SW 1271 (cell line): Measurements from ENCODE around the gene WDR74.
A peak's percentile ranks its signal among the peaks of the same experiment; 100 is the strongest.
"Not testable (repeated sequence)": the region's sequence is repeated elsewhere in the genome, so short reads cannot be mapped to it uniquely, and the experiment has no call there.

Source experiments
- DNase-seq, 2 experiments: peaks; one replicate each; lab custom pipeline; 2025; lab: John Stamatoyannopoulos, UW

The WDR74 gene

DNA sequence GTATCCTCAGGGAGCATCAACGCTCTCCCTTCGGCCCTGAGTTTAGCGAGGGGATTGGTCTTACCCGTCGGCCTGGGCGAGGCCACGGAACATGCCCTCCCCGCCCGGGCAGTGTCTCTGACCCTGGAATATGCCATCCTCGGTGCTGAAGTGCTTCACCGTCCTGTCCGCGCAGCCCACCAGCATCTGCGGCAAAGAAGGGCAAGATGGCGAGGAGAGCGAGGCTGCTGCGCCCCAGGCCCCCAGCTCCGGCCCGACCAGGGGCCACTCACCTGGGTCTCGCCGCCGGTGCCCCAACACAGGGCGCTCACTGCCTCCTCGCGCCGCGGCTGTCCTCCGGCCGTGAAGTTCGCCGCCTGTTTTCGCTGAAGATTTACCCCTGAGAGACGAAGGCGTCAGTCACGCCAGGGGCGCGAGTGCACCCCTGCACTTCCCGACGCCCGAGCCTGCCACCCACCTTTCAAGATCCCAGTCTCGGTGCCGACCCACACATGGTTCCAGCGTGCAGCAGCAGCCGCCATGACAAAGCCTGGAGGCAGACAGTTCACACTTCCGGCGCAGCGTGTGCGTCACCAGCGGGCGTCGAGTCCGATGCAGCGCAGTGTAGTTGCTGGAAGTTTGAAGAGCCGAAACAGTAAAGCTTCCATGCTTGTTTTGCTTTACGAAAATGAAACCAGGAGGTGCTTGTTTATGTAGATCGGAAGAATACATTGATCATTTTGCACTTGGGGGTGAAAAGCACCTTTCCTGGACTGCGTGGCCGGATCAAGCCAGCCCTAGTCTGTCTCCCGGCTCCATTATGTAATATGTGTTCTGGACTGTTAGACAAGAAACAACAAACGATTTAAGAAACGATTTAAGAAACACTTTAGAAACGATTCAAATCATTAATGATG lies at the start of gene WDR74:
Gene WDR74, minus strand, starts transcription at position 541 of the 896 bp plus-strand sequence. Its CDS starts 20 bp downstream, at position 521.
- peak; percentile 65 to 86 for DNase-seq

- DNase-seq = no peak
Measured at GRCh38 chr11:62889126-62889483, 49.7 kb upstream of the WDR74 start.

DNA sequence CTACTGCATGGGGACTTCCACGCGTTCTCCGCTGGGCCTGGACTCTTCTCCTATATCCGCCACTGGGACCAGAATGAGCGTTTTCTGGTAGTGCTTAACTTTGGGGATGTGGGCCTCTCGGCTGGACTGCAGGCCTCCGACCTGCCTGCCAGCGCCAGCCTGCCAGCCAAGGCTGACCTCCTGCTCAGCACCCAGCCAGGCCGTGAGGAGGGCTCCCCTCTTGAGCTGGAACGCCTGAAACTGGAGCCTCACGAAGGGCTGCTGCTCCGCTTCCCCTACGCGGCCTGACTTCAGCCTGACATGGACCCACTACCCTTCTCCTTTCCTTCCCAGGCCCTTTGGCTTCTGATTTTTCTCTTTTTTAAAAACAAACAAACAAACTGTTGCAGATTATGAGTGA lies 49.0 kb upstream of the WDR74 start:
- DNase-seq = no peak

DNA sequence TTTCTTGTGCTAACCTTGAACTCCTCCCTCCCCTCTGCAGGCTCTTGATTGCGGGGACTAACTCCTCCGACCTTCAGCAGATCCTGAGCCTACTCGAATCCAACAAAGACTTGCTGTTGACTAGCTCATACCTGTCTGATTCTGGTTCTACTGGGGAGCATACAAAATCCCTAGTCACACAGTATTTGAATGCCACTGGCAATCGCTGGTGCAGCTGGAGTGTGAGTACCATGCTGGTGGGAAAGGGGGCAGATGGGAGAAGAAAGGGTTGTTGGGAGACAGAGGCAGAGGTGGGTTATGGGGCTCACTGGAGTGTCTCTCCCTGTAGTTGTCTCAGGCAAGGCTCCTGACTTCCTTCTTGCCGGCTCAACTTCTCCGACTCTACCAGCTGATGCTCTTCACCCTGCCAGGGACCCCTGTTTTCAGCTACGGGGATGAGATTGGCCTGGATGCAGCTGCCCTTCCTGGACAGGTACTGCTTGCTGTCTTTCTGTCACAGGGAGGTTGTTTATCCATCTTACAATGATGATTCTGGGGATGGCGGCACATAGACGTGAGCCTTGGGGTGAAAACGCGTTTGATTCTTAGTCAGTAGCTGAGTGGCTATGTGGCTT lies 45.9 kb upstream of the WDR74 start:
- DNase-seq = no peak

DNA sequence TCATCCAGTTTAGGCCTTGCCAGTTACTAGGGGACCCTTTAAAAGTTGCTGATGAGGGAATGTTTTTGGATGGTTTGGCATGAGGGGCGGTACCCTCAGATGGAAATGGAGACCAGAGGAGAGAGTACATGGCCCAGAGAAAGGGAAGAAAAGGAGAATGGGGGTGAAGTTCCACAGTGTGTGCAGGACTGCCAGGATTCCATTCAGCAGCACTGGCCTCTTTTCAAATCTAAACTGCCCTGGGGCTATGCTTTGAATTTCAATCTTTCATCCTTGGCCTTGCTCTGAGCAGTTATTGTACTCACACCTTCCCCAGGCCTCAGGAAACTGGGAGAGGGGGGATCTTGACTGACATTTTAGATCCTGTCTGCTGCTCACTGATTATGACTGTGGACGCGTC lies 44.3 kb upstream of the WDR74 start:
- DNase-seq = no peak

GRCh38 chr11:62882788-62883501 lies 43.6 kb upstream of the WDR74 start:
- no peak for DNase-seq

- no peak for DNase-seq
Measured at GRCh38 chr11:62882431-62882749, 43.0 kb upstream of the WDR74 start.

DNA sequence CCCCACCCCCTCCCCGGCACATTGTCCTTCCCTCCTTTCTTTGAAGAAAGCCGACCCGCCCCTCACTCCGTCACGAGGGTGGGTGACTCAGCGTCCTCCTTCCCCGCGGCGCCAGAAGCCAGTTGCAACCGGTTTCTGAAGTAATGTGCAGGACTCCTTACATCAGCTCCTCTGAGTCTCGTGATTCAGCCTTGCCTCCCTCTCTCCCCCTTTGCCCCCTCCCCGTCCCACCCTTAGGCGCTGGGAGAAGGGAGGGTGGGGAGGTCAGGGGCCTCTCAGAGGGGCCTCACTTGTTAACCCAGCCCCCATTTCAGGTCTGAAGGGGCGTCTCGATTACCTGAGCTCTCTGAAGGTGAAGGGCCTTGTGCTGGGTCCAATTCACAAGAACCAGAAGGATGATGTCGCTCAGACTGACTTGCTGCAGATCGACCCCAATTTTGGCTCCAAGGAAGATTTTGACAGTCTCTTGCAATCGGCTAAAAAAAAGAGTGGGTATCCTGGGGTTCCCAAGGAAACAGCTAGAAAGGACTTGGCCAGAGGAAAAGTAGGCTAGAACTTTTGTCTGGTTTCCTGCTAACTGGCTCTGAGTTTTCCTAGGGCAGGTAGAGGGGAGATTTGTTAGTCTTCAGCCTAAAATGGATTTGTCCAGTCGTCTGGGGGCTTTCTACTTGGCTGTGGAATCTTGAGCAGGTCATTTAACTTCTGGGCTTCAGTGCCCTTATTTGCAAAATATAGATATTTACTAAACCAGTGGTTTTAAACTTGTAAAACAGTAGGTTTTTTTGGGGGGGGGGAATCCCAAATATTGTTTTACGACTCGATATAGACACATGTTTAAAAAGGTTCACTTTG lies 42.4 kb upstream of the WDR74 start:
- DNase-seq = peak; percentile 93

DNA sequence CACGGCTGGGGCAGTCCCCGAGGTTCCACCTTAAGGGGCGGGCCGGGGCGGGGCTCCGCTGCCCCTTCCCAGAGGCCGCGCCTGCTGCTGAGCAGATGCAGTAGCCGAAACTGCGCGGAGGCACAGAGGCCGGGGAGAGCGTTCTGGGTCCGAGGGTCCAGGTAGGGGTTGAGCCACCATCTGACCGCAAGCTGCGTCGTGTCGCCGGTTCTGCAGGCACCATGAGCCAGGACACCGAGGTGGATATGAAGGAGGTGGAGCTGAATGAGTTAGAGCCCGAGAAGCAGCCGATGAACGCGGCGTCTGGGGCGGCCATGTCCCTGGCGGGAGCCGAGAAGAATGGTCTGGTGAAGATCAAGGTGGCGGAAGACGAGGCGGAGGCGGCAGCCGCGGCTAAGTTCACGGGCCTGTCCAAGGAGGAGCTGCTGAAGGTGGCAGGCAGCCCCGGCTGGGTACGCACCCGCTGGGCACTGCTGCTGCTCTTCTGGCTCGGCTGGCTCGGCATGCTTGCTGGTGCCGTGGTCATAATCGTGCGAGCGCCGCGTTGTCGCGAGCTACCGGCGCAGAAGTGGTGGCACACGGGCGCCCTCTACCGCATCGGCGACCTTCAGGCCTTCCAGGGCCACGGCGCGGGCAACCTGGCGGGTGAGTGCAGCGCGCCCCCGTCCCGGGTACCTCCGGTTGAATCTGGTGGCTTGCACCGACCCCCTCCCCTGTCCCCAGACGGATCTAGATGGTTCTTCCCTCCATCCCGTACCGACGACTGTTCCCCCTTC lies 41.6 kb upstream of the WDR74 start, which contains the start of gene SLC3A2:
Gene SLC3A2, plus strand, starts transcription at position 94 of the 776 bp plus-strand sequence. Its CDS starts 128 bp downstream, at position 222.
- peak; percentile 69 to 88 for DNase-seq

- peak in 1 of 2 experiments; percentile 54 for DNase-seq
Measured at GRCh38 chr11:62880231-62880802, 40.9 kb upstream of the WDR74 start.

GRCh38 chr11:62879235-62879978 lies 40.0 kb upstream of the WDR74 start:
- no peak for DNase-seq

- DNase-seq = no peak
Measured at GRCh38 chr11:62876712-62877111, 37.3 kb upstream of the WDR74 start.

GRCh38 chr11:62875698-62876478 lies 36.5 kb upstream of the WDR74 start:
- DNase-seq = no peak

GRCh38 chr11:62874851-62875250 lies 35.5 kb upstream of the WDR74 start:
- DNase-seq = no peak

GRCh38 chr11:62865635-62866034 lies 26.2 kb upstream of the WDR74 start:
- DNase-seq = no peak

DNA sequence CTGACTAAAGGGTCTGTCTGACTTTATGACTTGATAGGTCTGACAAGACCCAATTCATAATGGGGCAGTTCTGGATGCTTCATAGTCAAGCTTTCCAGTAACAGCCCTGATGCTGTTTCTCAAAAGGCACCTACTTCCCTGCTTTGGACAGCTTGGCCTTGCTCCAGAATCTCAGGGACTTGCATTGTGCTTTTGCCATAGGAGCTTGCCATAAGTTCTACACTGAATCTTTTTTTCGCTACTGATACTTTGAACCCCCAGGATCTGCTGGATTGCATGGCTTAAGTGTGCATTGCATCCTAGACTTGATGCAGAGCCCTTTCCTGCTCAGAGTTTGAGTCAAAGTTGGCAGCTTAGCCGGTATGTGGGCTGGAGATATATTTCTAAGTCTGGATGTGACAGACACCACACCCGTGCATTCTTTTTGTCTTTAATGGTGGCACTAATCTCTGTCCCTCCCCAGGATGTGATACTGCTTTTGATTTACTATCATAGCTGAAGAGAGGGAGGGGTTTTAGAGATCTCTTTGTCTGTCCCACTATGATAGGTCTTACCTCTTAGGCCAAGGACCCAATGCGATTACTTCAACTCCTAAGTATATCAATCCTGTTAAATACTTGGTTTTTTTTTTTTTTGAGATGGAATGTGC lies 24.4 kb upstream of the WDR74 start:
- DNase-seq = no peak

DNA sequence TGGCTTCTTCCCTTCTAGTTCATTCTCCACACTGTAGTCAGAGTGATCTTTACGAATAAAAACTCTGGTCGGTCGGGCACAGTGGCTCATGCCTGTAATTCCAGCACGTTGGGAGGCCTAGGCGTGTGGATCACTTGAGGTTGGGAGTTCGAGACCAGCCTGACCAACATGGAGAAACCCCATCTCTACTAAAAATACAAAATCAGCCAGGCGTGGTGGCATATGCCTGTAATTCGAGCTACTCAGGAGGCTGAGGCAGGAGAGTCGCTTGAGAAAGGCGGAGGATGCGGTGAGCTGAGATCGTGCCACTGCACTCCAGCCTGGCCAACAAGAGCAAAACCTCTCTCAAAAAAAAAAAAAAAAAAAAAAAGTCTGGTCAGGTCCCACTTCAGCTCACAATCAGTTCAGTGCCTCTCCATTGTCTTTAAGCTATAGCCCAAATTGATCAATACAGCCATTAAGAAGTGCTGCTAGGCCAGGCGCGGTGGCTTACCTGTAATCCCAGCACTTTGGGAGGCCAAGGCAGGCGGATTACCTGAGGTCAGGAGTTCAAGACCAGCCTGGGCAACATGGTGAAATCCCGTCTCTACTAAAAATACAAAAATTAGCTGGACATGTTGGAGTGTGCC lies 22.3 kb upstream of the WDR74 start:
- DNase-seq = not testable (repeated sequence)
